Heart left ventricle (tissue), 13 donors: ENCODE results near the gene RNF2.

Experiments
- POLR2A ChIP-seq, 2 donors: fragments of 450-650 bp; IDR thresholded peaks; one replicate each; pipeline ENCODE4 v1.6.1; 2017; ENCODE audit warnings: antibody characterized with exemption in 2 of 2, mild to moderate bottlenecking in 2 of 2, moderate library complexity in 2 of 2
- TF ChIP-seq, protein P1 (sequence below), 12 donors: fragments of 200-600 bp; sonication (generic) in 4 of 12; IDR thresholded peaks; one replicate each; pipeline versions ENCODE4 v1.5.0 to v1.8.0; 2018 to 2022; ENCODE audit warnings: antibody characterized with exemption in 12 of 12, mild to moderate bottlenecking in 5 of 12
- donor health status: ischemic (EF 13 %, LVEDD 7.1; RV severe dilation, severe dysfunction).
- donor health status: DM: no; HTN: yes; CAD: no.
- donor health status: DM: no; HTN: no; CAD: no.
- donor health status: ischemic (EF 25% LVEDD 6.9; RV normal size, moderate dysfunction).
- donor health status: ischemic (EF 25% LVEDD 5.7; RV mildly dilated, moderate dysfunction).
- donor health status: ischemic (EF 35%, LVEDD 5.7; RV mildly dilated, moderate dysfunction).
- donor health status: nonischemic (EF 11% LVEDD 7.7; RV severe dilation, severe dysfunction).
- donor health status: DM: yes; HTN: yes; CAD: no.
- donor health status: PGD.
- donor health status: ischemic (EF 29% LVEDD 5.4; RV normal size, mild dysfunction).
- donor health status: nonischemic (EF 23%, LVEDD 6.1; RV moderate dilation, normal function).

- no peak for TF ChIP-seq POLR2A (IDR thresholded peaks at IDR 0.05)
- TF ChIP-seq, protein P1, sequence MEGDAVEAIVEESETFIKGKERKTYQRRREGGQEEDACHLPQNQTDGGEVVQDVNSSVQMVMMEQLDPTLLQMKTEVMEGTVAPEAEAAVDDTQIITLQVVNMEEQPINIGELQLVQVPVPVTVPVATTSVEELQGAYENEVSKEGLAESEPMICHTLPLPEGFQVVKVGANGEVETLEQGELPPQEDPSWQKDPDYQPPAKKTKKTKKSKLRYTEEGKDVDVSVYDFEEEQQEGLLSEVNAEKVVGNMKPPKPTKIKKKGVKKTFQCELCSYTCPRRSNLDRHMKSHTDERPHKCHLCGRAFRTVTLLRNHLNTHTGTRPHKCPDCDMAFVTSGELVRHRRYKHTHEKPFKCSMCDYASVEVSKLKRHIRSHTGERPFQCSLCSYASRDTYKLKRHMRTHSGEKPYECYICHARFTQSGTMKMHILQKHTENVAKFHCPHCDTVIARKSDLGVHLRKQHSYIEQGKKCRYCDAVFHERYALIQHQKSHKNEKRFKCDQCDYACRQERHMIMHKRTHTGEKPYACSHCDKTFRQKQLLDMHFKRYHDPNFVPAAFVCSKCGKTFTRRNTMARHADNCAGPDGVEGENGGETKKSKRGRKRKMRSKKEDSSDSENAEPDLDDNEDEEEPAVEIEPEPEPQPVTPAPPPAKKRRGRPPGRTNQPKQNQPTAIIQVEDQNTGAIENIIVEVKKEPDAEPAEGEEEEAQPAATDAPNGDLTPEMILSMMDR (IDR thresholded peaks at IDR 0.05): no peak
These were observed 3.6 kb upstream of the RNF2 start for GRCh38 chr1:185041742-185042141.
